Activated T-helper 9 cell treated with anti-CD3 and anti-CD28 coated beads, Interleukin-2, amount 50 U/mL, for 16 hours (primary cell): ENCODE results near the gene CRMP1.

Source experiments
- DNase-seq: peaks from one replicate; pipeline ENCODE4 v3.0.0-alpha.2; 2020; ENCODE audit warnings: low read depth

CRMP1 gene

GRCh38 chr4:5893004-5893580 lies at the start of gene CRMP1:
CRMP1 (minus strand) TSS chr4:5893086; CDS start chr4:5892969, 117 bp downstream.
- DNase-seq = no peak

GRCh38 chr4:5941601-5942000 lies 48.7 kb upstream of the CRMP1 start:
- no peak for DNase-seq

GRCh38 chr4:5940470-5941203 lies 47.8 kb upstream of the CRMP1 start:
- DNase-seq = no peak

- DNase-seq = no peak
Observed at GRCh38 chr4:5933996-5934831, 41.3 kb upstream of the CRMP1 start.

- DNase-seq = no peak
Observed at GRCh38 chr4:5933116-5933515, 40.2 kb upstream of the CRMP1 start.

GRCh38 chr4:5932035-5932568 lies 39.2 kb upstream of the CRMP1 start:
- no peak for DNase-seq

- DNase-seq = no peak
Observed at GRCh38 chr4:5931526-5931925, 38.6 kb upstream of the CRMP1 start.

GRCh38 chr4:5930876-5931275 lies 38.0 kb upstream of the CRMP1 start:
- no peak for DNase-seq

GRCh38 chr4:5930456-5930855 lies 37.6 kb upstream of the CRMP1 start:
- no peak for DNase-seq

- no peak for DNase-seq
Observed at GRCh38 chr4:5928844-5929420, 36.0 kb upstream of the CRMP1 start.

- DNase-seq = no peak
Observed at GRCh38 chr4:5928274-5928673, 35.4 kb upstream of the CRMP1 start.

- DNase-seq = no peak
Observed at GRCh38 chr4:5927747-5928146, 34.9 kb upstream of the CRMP1 start.

- DNase-seq = no peak
Observed at GRCh38 chr4:5927116-5927515, 34.2 kb upstream of the CRMP1 start.

GRCh38 chr4:5926598-5926997 lies 33.7 kb upstream of the CRMP1 start:
- DNase-seq = no peak

- no peak for DNase-seq
Observed at GRCh38 chr4:5925419-5926200, 32.7 kb upstream of the CRMP1 start.

GRCh38 chr4:5924461-5925125 lies 31.7 kb upstream of the CRMP1 start:
- no peak for DNase-seq

- DNase-seq = no peak
Observed at GRCh38 chr4:5923376-5923775, 30.5 kb upstream of the CRMP1 start.

- no peak for DNase-seq
Observed at GRCh38 chr4:5922556-5922955, 29.7 kb upstream of the CRMP1 start.

- DNase-seq = no peak
Observed at GRCh38 chr4:5921981-5922380, 29.1 kb upstream of the CRMP1 start.

GRCh38 chr4:5921101-5921980 lies 28.5 kb upstream of the CRMP1 start:
- DNase-seq = no peak
